Measurements from ENCODE around the gene SMIM1. TPM values are rescaled to one million over a fixed set of nuclear protein-coding genes. Genes with fewer than 3 reads are reported as not detected.
"Not testable (repeated sequence)": the region's sequence is repeated elsewhere in the genome, so short reads cannot be mapped to it uniquely, and the experiment has no call there.

SMIM1 gene
- total RNA-seq, 1 donor from 2014 or later = 15.1 TPM

DNA sequence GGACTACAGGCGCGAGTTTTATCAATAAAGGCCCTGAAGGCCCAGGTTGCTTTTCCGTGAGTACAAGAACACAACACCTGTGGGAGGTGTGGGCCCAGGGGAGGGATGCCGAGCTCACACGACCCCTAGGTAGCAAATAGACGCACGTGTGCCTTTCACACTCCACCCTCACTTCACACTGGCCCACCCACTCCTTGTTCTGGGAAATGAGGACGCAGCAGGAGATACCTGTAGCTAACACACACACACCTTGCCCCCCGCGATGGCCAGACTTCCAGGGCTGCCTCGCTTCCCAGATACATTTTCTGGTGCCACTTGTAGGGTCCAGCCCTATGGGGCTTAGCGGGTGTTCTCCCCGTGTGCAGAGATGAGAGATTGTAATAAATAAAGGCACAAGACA, 24.6 kb upstream of the SMIM1 start:
- Mint-ChIP-seq H3K27me3 (peaks cover 24% of the 10 kb centered on the region), H3K4me3 (peak overlapping the region; percentile 80), H3K9me3 (no peaks in the 10 kb centered on the region), H3K4me1 (ENCODE audit: unreplicated experiment) (peaks cover 12% of the 10 kb centered on the region), H3K36me3 (no peaks in the 10 kb centered on the region), H3K27ac (no peak overlapping the region)
- TF ChIP-seq, protein P1, sequence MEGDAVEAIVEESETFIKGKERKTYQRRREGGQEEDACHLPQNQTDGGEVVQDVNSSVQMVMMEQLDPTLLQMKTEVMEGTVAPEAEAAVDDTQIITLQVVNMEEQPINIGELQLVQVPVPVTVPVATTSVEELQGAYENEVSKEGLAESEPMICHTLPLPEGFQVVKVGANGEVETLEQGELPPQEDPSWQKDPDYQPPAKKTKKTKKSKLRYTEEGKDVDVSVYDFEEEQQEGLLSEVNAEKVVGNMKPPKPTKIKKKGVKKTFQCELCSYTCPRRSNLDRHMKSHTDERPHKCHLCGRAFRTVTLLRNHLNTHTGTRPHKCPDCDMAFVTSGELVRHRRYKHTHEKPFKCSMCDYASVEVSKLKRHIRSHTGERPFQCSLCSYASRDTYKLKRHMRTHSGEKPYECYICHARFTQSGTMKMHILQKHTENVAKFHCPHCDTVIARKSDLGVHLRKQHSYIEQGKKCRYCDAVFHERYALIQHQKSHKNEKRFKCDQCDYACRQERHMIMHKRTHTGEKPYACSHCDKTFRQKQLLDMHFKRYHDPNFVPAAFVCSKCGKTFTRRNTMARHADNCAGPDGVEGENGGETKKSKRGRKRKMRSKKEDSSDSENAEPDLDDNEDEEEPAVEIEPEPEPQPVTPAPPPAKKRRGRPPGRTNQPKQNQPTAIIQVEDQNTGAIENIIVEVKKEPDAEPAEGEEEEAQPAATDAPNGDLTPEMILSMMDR (conservative IDR thresholded peaks at IDR 0.05) = no peak
- no peak for DNase-seq (ENCODE audit: extremely low spot score, unreplicated experiment)

DNA sequence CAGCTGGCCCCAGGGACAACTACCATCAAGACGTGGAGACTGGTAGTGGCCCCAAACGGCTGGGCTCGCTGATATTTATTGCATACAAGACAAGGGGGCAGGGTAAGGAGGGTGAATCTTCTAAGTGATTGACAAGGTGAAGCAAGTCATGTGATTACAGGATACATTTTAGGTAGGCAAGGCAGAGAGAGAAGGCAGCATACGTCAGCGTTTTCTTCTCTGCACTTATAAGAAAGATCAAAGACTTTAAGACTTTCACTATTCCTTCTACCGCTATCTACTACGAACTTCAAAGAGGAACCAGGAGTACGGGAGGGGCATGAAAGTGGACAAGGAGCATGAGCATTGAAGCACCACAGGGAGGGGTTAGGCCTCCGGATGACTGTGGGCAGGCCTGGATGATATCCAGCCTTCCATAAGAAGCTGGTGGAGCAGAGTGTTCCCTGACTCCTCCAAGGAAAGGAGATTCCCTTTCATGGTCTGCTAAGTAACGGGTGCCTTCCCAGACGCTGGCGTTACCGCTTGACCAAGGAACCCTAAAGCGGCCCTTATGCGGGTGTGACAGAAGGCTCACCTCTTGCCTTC, 24.1 kb upstream of the SMIM1 start:
- H3K36me3 Mint-ChIP-seq; DNase-seq (ENCODE audit: extremely low spot score, unreplicated experiment); H3K27ac Mint-ChIP-seq; H3K9me3 Mint-ChIP-seq: not testable (repeated sequence)
- peak overlapping the region; percentile 80 for H3K4me3 Mint-ChIP-seq
- H3K4me1 Mint-ChIP-seq (ENCODE audit: unreplicated experiment) = peaks cover 12% of the 10 kb centered on the region
- peaks cover 24% of the 10 kb centered on the region for H3K27me3 Mint-ChIP-seq

DNA sequence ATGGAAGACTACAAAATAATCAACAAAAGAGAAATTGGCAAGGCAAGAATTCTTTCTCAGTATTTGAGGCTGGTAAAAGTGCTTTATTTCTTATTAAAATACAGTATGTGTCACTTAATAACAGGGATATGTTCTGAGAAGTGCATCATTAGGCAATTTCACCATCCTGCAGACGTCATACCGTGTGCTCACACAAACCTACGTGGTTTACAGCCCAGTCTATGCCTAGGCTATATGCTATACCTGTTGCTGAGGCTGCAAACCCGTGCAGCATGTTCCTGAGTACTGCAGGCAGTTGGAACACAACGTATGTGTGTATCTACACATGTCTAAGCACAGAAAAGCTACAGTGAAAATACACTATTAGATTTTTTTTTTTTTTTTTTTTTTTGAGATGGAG, 23.0 kb upstream of the SMIM1 start:
- no peaks in the 10 kb centered on the region for H3K9me3 Mint-ChIP-seq
- no peak for DNase-seq (ENCODE audit: extremely low spot score, unreplicated experiment)
- H3K27ac Mint-ChIP-seq = no peak overlapping the region
- H3K4me1 Mint-ChIP-seq (ENCODE audit: unreplicated experiment) = peaks cover 12% of the 10 kb centered on the region
- H3K4me3 Mint-ChIP-seq = no peak overlapping the region
- no peaks in the 10 kb centered on the region for H3K36me3 Mint-ChIP-seq
- peaks cover 24% of the 10 kb centered on the region for H3K27me3 Mint-ChIP-seq
- TF ChIP-seq, protein P1 (conservative IDR thresholded peaks at IDR 0.05) = no peak

DNA sequence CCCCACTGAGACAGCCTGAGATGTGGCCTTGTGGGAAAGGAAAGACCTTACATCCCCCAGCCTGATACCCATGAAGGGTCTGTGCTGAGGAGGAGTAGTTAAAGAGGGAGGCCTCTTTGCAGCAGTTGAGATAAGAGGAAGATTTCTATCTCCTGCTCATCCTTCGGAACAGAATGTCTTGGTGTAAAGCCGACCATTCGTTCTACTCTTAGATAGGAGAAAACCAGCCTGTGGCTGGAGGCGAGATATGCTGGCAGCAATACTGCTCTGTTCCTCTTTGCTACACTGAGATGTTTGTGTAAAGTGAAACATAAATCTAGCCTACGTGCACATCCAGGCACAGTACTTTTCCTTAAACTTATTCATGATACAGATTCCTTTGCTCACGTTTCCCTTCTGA, 21.8 kb upstream of the SMIM1 start:
- DNase-seq (ENCODE audit: extremely low spot score, unreplicated experiment) = no peak
- Mint-ChIP-seq H3K36me3 (no peaks in the 10 kb centered on the region), H3K4me3 (no peak overlapping the region), H3K9me3 (no peaks in the 10 kb centered on the region), H3K27ac (no peak overlapping the region), H3K4me1 (ENCODE audit: unreplicated experiment) (peaks cover 5% of the 10 kb centered on the region), H3K27me3 (peaks cover 28% of the 10 kb centered on the region)
- TF ChIP-seq, protein P1 (conservative IDR thresholded peaks at IDR 0.05) = no peak

GRCh38 chr1:3752400-3752945, 20.1 kb upstream of the SMIM1 start, which contains the start of gene CCDC27:
Gene CCDC27 (plus strand): TSS chr1:3752450. CDS start chr1:3752482, 32 bp downstream.
- Mint-ChIP-seq H3K4me1 (ENCODE audit: unreplicated experiment) (no peaks in the 10 kb centered on the region), H3K4me3 (no peak within 1 kb of the TSS), H3K36me3 (no peaks in the 10 kb centered on the region), H3K27me3 (peaks cover 34% of the 10 kb centered on the region), H3K9me3 (no peaks in the 10 kb centered on the region), H3K27ac (no peak within 1 kb of the TSS)
- DNase-seq (ENCODE audit: extremely low spot score, unreplicated experiment) = no peak
- TF ChIP-seq, protein P1 (conservative IDR thresholded peaks at IDR 0.05) = no peak

DNA sequence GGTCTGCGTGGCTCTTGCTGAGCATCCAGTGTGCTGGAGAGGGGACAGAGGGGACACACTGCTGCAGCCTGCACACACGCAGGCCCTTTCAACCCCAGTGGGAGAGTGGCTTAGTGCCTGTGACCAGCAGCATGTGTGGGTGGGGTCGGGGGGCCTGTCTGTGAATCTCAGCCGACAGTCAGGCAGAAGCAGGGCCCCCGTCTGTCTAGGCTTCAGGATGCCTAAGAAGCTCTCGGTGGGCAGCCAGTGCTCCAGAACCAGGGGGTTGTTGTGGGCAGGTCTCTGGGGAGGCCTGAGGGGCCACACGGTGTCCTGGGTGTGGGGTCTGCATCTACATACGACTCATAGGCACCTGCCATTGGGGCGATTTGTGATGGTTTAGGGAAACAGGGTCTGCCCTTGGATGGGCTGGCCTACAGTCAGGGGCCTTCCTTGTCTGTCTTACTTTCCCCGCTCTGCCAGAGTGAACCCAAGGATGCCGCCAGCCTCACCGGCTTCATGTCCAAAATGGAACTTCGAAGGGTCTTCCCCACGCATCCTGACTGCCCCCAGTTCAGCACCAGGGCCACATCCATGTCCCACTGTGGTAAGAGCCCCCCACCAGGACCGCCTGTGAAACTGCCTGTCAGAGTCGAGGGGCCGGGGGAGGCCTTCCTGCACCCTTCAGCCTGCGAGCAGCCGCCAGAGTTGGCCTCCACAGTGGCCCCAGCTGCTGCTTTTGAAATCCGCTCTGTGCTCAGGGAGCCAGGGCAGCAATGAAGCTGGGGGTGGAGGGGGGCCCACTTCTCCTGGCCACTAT, 18.7 kb upstream of the SMIM1 start:
- Mint-ChIP-seq H3K27ac (no peak overlapping the region), H3K4me3 (no peak overlapping the region), H3K9me3 (no peaks in the 10 kb centered on the region), H3K4me1 (ENCODE audit: unreplicated experiment) (no peaks in the 10 kb centered on the region), H3K27me3 (peaks cover 36% of the 10 kb centered on the region), H3K36me3 (no peaks in the 10 kb centered on the region)
- DNase-seq (ENCODE audit: extremely low spot score, unreplicated experiment) = no peak
- TF ChIP-seq, protein P1 (conservative IDR thresholded peaks at IDR 0.05) = no peak

Measured in type B pancreatic cell (in vitro differentiated cells).